Keratinocyte (primary cell): Measurements from ENCODE around the gene ATP5ME.

ENCODE experiments used
- EZH2 ChIP-seq: IDR thresholded peaks from one replicate; pipeline ENCODE4 v1.6.1; 2012; ENCODE audit warnings: inconsistent platforms, mild to moderate bottlenecking, low read length, moderate library complexity
- TF ChIP-seq, protein P1 (sequence below), 3 experiments: IDR thresholded peaks in 1 of 3; conservative IDR thresholded peaks in 1 of 3; optimal IDR thresholded peaks in 1 of 3; 2 replicates in 2 of 3; 3 replicates in 1 of 3; pipeline versions ENCODE3 to v1.5.1; 2011; ENCODE audit warnings: low read length in 3 of 3, mild to moderate bottlenecking in 3 of 3, moderate library complexity in 2 of 3, control low read depth in 1 of 3, inconsistent platforms in 1 of 3; ENCODE audit not compliant: insufficient read depth in 2 of 3; ENCODE audit errors: extremely low read depth in 1 of 3

DNA sequence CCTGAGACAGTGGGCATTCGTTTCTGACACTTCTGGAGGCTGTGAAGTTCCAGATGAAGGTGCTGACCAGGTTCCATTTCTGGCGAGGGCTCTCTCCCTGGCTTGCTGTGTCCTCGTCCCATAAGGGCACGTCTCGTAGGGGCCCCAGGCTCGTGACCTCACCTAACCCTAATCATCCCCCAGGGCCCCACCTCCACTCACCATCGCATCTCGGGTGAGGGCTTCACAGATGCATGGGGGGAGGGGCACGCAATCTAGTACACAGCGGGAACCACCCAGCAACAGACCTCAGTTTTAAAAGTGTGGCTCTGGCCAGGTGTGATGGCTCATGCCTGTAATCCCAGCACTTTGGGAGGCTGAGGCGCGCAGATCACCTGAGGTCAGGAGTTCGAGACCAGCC, 26.6 kb downstream of the ATP5ME start:
- TF ChIP-seq, protein P1, sequence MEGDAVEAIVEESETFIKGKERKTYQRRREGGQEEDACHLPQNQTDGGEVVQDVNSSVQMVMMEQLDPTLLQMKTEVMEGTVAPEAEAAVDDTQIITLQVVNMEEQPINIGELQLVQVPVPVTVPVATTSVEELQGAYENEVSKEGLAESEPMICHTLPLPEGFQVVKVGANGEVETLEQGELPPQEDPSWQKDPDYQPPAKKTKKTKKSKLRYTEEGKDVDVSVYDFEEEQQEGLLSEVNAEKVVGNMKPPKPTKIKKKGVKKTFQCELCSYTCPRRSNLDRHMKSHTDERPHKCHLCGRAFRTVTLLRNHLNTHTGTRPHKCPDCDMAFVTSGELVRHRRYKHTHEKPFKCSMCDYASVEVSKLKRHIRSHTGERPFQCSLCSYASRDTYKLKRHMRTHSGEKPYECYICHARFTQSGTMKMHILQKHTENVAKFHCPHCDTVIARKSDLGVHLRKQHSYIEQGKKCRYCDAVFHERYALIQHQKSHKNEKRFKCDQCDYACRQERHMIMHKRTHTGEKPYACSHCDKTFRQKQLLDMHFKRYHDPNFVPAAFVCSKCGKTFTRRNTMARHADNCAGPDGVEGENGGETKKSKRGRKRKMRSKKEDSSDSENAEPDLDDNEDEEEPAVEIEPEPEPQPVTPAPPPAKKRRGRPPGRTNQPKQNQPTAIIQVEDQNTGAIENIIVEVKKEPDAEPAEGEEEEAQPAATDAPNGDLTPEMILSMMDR (optimal IDR thresholded peaks at IDR 0.05 in 1 of 3, IDR thresholded peaks at IDR 0.05 in 1 of 3, conservative IDR thresholded peaks at IDR 0.05 in 1 of 3; ENCODE audit: extremely low read depth in 1 of 3, insufficient read depth in 2 of 3, low read length in 3 of 3): no peak
- TF ChIP-seq EZH2: no peak
